Measurements from ENCODE around the gene CADM1. TPM values are rescaled to one million over a fixed set of nuclear protein-coding genes. Genes with fewer than 3 reads are reported as not detected.
"Not testable (repeated sequence)": the region's sequence is repeated elsewhere in the genome, so short reads cannot be mapped to it uniquely, and the experiment has no call there.

The CADM1 gene
- total RNA-seq, 1 donor from 2014 or later: 58.0 TPM

DNA sequence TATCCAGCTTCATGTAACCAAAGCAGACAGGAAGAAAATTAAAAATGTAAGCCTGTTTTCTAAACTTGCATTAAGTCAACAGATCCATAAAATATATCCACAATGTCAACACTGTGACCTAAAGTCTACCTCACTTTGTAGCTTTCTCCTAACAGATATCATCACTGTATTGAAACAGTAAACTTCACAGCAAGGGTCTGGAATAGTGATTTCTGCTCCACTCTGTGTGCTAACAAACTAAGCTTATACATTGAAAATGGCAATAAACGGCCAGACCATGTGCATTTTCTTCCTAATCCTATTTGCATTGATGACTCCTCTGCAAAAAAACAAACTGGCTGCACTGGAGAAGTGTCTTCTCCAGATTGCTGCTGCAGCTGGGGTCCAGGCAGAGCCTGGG is 26.8 kb downstream of the CADM1 start:
- no peak for DNase-seq (ENCODE audit: low spot score)

- DNase-seq (ENCODE audit: low spot score): no peak
These were observed 27.5 kb downstream of the CADM1 start for GRCh38 chr11:115476463-115477286.

- DNase-seq (ENCODE audit: low spot score): no peak
These were observed 28.7 kb downstream of the CADM1 start for GRCh38 chr11:115475564-115475963.

- DNase-seq (ENCODE audit: low spot score): not testable (repeated sequence)
These were observed 29.9 kb downstream of the CADM1 start for GRCh38 chr11:115474306-115474705.

DNA sequence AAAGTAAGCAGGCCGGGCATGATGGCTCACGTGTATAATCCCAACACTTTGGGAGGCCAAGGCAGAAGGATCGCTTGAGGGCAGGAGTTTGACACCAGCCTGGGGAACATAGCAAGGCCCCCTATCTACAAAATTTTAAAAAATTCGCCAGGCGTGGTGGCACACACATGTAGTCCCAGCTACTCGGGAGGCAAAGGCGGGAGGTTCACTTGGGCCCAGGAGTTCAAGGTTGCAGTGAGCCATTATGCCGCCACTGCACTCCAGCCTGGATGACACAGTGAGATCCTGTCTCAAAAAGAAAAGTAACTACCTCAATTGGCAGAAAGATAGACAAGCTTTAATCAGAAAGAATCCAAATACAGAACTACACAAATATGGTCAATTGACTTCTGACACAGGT is 31.0 kb downstream of the CADM1 start:
- no peak for DNase-seq (ENCODE audit: low spot score)

- DNase-seq (ENCODE audit: low spot score): no peak
These were observed 32.8 kb downstream of the CADM1 start for GRCh38 chr11:115471367-115471766.

GRCh38 chr11:115470928-115471327 is 33.3 kb downstream of the CADM1 start:
- DNase-seq (ENCODE audit: low spot score): no peak

- DNase-seq (ENCODE audit: low spot score): no peak
These were observed 34.9 kb downstream of the CADM1 start for GRCh38 chr11:115469361-115469760.

DNA sequence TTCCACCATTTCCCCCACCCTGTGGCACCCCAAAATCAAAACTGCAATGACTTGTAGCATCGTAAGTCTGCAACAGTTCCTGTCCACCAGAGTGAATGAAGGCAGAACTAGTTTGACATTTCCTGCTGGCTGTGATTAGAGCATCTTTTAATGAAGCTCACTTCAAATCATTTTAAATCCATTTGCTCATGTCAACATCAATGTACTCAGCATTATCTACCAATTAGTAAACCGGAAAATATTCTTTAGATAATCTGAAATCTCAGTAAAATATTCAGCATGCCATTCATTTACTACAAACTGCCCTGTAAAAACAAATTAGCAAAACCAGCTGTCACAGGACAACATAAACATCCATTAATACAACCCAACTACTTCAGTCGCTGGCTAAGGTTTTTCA is 38.1 kb downstream of the CADM1 start:
- no peak for DNase-seq (ENCODE audit: low spot score)

- no peak for DNase-seq (ENCODE audit: low spot score)
These were observed 39.9 kb downstream of the CADM1 start for GRCh38 chr11:115464269-115464668.

- DNase-seq (ENCODE audit: low spot score): no peak
These were observed 40.6 kb downstream of the CADM1 start for GRCh38 chr11:115463606-115464005.

DNA sequence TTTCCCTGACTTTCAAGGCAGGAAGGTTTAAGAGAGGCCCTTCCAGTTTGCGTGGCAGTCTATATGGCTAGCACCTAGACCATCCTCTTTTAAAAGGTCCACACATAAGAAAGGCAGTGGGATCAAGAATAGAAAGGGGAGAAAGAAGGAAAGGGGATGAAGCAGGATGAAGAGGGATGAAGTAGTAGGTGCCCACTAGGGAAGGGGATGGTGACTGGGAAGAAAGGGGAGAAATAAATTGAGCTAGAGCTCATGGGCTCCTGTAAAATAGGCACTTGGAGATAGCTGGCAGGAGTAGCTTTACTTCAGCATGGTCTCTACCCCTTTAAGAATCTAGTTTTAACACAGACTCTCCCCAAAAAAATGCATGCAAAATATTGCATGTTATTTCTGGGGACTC is 41.5 kb downstream of the CADM1 start:
- no peak for DNase-seq (ENCODE audit: low spot score)

DNA sequence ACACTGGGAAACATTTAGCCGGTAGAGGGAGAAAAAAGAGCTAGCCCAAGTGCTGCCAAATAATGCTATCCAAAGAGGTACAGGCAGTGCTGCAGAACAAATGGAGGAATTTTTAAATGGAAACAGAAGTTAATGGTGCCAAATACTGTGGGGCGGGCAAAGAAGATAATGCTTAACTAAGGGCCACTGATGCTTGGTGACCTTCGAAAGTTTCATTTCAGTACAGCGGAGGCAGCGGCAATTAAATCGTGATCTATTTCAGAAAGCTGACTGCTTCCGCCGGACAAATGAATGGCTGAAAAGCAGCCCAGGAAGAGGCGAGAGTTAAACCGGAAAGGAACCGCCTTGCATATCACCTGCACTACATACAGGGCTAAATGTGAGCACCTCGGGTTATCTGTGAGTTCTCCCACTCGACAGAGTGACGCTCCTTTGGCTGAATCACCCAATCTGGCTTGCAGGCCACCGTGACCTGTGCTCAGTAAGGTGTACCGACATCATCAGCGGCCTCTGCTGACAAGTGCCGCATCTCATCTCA is 42.1 kb downstream of the CADM1 start:
- no peak for DNase-seq (ENCODE audit: low spot score)

- no peak for DNase-seq (ENCODE audit: low spot score)
These were observed 43.7 kb downstream of the CADM1 start for GRCh38 chr11:115460512-115460911.

DNA sequence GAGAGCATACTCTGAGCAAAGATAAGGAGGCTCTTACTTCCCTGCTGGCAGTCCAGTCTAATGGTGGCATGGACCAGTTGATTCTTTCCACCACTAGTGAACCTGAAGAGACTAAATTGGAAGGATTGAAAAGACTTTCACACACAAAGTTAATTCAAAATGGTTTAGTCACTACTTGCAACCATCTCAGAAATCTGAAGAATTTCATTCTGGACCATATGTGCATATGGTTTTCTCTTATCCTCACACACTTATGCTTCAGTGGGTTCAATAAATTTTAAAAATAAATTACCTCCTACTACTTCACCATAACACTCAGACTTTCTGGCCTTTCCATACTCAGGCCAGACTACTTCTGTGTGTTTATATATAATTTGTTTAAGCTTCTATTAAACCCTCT is 44.7 kb downstream of the CADM1 start:
- no peak for DNase-seq (ENCODE audit: low spot score)

DNA sequence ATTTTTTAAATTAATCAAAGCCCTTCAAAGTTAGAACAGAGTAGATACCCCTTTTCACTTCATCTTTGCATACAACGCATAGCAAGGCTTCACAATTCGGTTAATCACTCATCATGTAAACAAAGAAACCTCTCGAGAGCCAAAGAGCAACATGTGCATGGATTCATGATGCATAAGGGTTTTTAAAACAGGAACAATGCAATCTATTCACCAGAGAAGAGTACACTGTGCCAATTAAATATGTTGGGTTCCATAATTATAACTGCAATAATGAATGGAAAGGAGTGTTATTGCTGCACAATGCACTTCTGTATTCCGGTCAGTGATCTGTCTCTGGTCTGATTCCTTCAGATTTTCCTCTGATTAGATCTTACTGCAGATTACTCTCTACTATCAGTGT is 45.3 kb downstream of the CADM1 start:
- DNase-seq (ENCODE audit: low spot score): no peak

GRCh38 chr11:115456019-115456418 is 48.2 kb downstream of the CADM1 start:
- DNase-seq (ENCODE audit: low spot score): no peak

- no peak for DNase-seq (ENCODE audit: low spot score)
These were observed 48.6 kb downstream of the CADM1 start for GRCh38 chr11:115455613-115456012.

GRCh38 chr11:115454525-115454924 is 49.7 kb downstream of the CADM1 start:
- no peak for DNase-seq (ENCODE audit: low spot score)

DNA sequence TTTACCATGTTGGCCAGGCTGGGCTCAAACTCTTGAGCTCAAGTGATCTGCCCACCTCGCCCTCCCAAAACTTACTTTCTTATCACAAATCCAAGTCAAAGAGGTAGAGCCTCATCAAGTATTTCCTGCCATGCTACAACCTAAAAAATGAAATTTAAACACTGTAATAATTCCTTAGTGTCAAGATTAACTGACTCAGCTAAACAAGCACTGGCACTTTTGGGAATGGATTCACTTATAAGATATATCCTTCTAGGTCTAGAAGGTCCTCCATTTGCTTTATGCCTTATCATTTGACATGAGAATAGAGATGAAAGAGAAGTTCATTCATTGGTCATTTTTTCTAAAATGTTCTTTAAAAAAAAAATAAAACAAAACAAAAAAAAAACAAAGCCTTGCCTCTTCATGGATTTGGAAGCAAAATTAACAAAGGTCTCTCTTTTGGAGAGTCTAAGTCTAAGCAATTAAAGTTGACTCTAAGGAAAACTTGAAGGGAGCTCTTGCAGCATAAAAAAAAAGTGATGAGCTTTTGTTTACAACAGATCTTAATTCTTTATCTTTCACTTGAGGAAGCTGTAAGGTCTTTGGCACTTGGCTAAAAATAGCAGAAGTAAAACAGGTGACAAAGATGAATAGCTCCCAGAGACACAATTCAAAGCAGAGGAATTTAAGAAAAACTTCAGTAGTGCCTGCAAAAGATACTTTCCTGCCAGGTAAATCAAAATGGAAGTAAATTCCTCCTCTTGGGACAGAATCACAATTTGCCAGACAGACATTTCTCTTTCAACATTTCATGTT is 50.3 kb downstream of the CADM1 start:
- no peak for DNase-seq (ENCODE audit: low spot score)

DNA sequence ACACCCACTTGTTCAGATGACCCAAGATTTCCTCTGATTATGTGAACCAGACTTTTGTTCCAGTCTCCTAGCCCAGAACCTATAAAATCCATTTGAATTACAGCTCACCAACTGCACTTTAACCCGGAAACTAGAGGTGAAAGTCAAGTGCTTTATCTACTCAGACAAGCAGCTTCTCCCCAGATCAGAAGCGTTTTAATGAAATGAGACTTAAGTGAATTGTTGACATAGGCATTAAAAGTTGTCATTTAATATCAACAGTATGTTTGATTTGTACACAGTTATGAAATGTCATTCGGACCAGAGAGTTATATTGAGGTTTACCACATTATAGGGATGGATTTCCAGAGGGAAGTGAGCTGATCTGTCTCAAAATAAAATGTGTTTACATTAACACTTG is 52.0 kb downstream of the CADM1 start:
- no peak for DNase-seq (ENCODE audit: low spot score)

DNA sequence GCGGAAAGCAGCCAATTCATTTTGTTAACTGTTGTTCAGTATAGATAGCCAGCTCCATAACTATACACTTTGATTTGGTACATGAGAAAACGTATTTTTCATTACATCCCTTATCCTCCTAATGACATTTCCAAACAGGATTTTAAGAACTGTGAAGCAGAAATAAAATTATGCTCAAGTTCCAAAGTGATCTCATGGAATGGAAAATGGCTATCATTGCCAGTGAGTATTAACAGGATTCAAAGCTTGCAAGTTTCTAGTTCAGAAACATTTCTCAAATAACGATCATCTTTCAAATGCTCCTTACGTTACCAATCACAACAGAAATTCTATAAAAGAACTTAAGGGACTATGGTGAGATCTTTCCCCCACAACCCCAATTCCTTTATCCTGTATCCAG is 53.7 kb downstream of the CADM1 start:
- no peak for DNase-seq (ENCODE audit: low spot score)

Measured in ureter (tissue), 1 donor.